ENCODE data around the gene BCL11B.

- TF ChIP-seq ZNF77 (CRISPR knock-in tag; IDR thresholded peaks at IDR 0.05), result no peak
- TF ChIP-seq, protein P1, sequence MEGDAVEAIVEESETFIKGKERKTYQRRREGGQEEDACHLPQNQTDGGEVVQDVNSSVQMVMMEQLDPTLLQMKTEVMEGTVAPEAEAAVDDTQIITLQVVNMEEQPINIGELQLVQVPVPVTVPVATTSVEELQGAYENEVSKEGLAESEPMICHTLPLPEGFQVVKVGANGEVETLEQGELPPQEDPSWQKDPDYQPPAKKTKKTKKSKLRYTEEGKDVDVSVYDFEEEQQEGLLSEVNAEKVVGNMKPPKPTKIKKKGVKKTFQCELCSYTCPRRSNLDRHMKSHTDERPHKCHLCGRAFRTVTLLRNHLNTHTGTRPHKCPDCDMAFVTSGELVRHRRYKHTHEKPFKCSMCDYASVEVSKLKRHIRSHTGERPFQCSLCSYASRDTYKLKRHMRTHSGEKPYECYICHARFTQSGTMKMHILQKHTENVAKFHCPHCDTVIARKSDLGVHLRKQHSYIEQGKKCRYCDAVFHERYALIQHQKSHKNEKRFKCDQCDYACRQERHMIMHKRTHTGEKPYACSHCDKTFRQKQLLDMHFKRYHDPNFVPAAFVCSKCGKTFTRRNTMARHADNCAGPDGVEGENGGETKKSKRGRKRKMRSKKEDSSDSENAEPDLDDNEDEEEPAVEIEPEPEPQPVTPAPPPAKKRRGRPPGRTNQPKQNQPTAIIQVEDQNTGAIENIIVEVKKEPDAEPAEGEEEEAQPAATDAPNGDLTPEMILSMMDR (IDR thresholded peaks at IDR 0.05 in 2 of 3, conservative IDR thresholded peaks at IDR 0.05 in 1 of 3; ENCODE audit: insufficient read depth in 2 of 3, low read depth in 1 of 3, low read length in 3 of 3), result no peak
- no peak for TF ChIP-seq FOXJ3 (CRISPR knock-in tag; IDR thresholded peaks at IDR 0.05)
- TF ChIP-seq KLF6 (CRISPR knock-in tag; IDR thresholded peaks at IDR 0.05; ENCODE audit: borderline replicate concordance), result no peak
- no peak for TF ChIP-seq ZNF175 (CRISPR knock-in tag; IDR thresholded peaks at IDR 0.05; ENCODE audit: low read depth)
- TF ChIP-seq EZH2 (IDR thresholded peaks at IDR 0.05; ENCODE audit: borderline replicate concordance, low read depth, low read length), result no peak
- no peak for TF ChIP-seq ZNF274 (IDR thresholded peaks at IDR 0.05; ENCODE audit: borderline replicate concordance, low read depth, low read length)
- TF ChIP-seq ZBTB33 (CRISPR knock-in tag; IDR thresholded peaks at IDR 0.05), result no peak
- peak; percentile 71; the same call in 1 of the 2 replicates for TF ChIP-seq HCFC1 (IDR thresholded peaks at IDR 0.05; ENCODE audit: low read depth, low read length)
- peak; percentile 50 for TF ChIP-seq NFYB (IDR thresholded peaks at IDR 0.05; ENCODE audit: extremely low read depth, insufficient read length)
- TF ChIP-seq PHF20 (IDR thresholded peaks at IDR 0.05; ENCODE audit: partially characterized antibody), result no peak
- no peak for TF ChIP-seq CREB3 (tag; conservative IDR thresholded peaks at IDR 0.05; ENCODE audit: low read depth)
- no peak for TF ChIP-seq MAX (CRISPR knock-in tag; IDR thresholded peaks at IDR 0.05)
- no peak for TF ChIP-seq PTBP1 (IDR thresholded peaks at IDR 0.05; ENCODE audit: low read depth, low read length)
Observed at GRCh38 chr14:99137913-99138571, 134.0 kb downstream of the BCL11B start.
